Naive thymus-derived CD4-positive, alpha-beta T cell (primary cell): ENCODE measurements around the gene PISD. TPM values are rescaled to one million over a fixed set of nuclear protein-coding genes. Genes with fewer than 3 reads are reported as not detected.
"Not testable (repeated sequence)": the region's sequence is repeated elsewhere in the genome, so short reads cannot be mapped to it uniquely, and the experiment has no call there.

Experiments used
- ATAC-seq: fragments of 150-1000 bp; cut with Tn5 transposase; 2 replicates; pipeline ENCODE4 v1.10.0; 2021; ENCODE audit warnings: mild to moderate bottlenecking, moderate library complexity
- CTCF ChIA-PET: fragments of 350-600 bp; sonication (Branson Sonifier 250); formaldehyde crosslinking; loops from one replicate; lab custom pipeline; 2021; ENCODE audit warnings: antibody characterized with exemption; lab: Charles Lee
- POLR2A ChIA-PET: fragments of 350-600 bp; sonication (Branson Sonifier 250); formaldehyde crosslinking; loops from one replicate; lab custom pipeline; 2021; ENCODE audit warnings: antibody characterized with exemption, inconsistent platforms; lab: Charles Lee
- DNase-seq, 9 donors: peaks; one replicate each; pipeline versions ENCODE4 v3.0.0 to v3.0.0-alpha.2; 2020 to 2022; ENCODE audit warnings: mixed read lengths in 1 of 9
- H3K27ac ChIP-seq: one replicate; pipeline ENCODE4 v1.7.0; 2013; ENCODE audit warnings: mild to moderate bottlenecking, low read depth, low read length, moderate library complexity
- H3K27me3 ChIP-seq, 2 donors: one replicate each; pipeline ENCODE4 v1.7.0; 2013; ENCODE audit warnings: low read length in 2 of 2, mild to moderate bottlenecking in 2 of 2, moderate library complexity in 2 of 2; ENCODE audit not compliant: control insufficient read depth in 2 of 2, insufficient read depth in 2 of 2
- H3K36me3 ChIP-seq, 3 experiments: 1 replicate in 2 of 3; 2 replicates in 1 of 3; pipeline ENCODE4 v1.7.0; 2013; ENCODE audit warnings: low read length in 3 of 3, mild to moderate bottlenecking in 3 of 3, moderate library complexity in 1 of 3; ENCODE audit not compliant: insufficient read depth in 3 of 3, control insufficient read depth in 2 of 3
- H3K4me1 ChIP-seq, 2 donors: one replicate each; pipeline ENCODE4 v1.7.0; 2013; ENCODE audit warnings: low read length in 2 of 2, mild to moderate bottlenecking in 2 of 2, moderate library complexity in 1 of 2; ENCODE audit not compliant: control insufficient read depth in 2 of 2, insufficient read depth in 2 of 2
- H3K4me3 ChIP-seq: 2 replicates; pipeline ENCODE4 v1.7.0; 2013; ENCODE audit warnings: mild to moderate bottlenecking, low read length
- H3K9me3 ChIP-seq, 3 experiments: 1 replicate in 2 of 3; 2 replicates in 1 of 3; pipeline ENCODE4 v1.7.0; 2013; ENCODE audit warnings: low read length in 3 of 3; ENCODE audit not compliant: control insufficient read depth in 2 of 3
- H3K27ac Mint-ChIP-seq, 9 donors: one replicate each; pipeline ENCODE4 v1.8.0; 2020 to 2022; ENCODE audit warnings: mixed read lengths in 9 of 9, mild to moderate bottlenecking in 8 of 9, moderate library complexity in 5 of 9, inconsistent platforms in 2 of 9
- H3K27me3 Mint-ChIP-seq, 5 donors: one replicate each; pipeline ENCODE4 v1.8.0; 2021 to 2022; ENCODE audit warnings: mixed read lengths in 5 of 5, mild to moderate bottlenecking in 1 of 5
- H3K36me3 Mint-ChIP-seq, 5 donors: one replicate each; pipeline ENCODE4 v1.8.0; 2020 to 2022; ENCODE audit warnings: mixed read lengths in 5 of 5, mild to moderate bottlenecking in 3 of 5, inconsistent platforms in 1 of 5
- H3K4me1 Mint-ChIP-seq, 7 donors: one replicate each; pipeline ENCODE4 v1.8.0; 2020 to 2022; ENCODE audit warnings: mixed read lengths in 7 of 7, mild to moderate bottlenecking in 3 of 7, inconsistent platforms in 1 of 7
- H3K4me3 Mint-ChIP-seq, 10 donors: one replicate each; pipeline ENCODE4 v1.8.0; 2020 to 2022; ENCODE audit warnings: mild to moderate bottlenecking in 10 of 10, mixed read lengths in 10 of 10, moderate library complexity in 6 of 10, inconsistent platforms in 2 of 10
- H3K9me3 Mint-ChIP-seq, 11 donors: one replicate each; pipeline ENCODE4 v1.8.0; 2020 to 2022; ENCODE audit warnings: mixed read lengths in 11 of 11, mild to moderate bottlenecking in 4 of 11, inconsistent platforms in 1 of 11, moderate library complexity in 1 of 11
- intact Hi-C, 2 donors: fragments of 100-400 bp; cut with micrococcal nuclease; formaldehyde crosslinking; loops; one replicate each; pipeline ENCODE4 v1.15.1; 2023
- polyA plus RNA-seq, 2 donors: library from polyadenylated mRNA; unstranded; fragments of 300-500 nt; fragmentation: Illumina TruSeq; gene quantifications; one replicate each; pipeline ENCODE4 v1.2.3, GENCODE V29; 2021
- total RNA-seq, 6 experiments: library from RNA in 5 of 6; stranded (reverse) in 5 of 6; gene quantifications; 1 replicate in 5 of 6; 2 replicates in 1 of 6; pipeline ENCODE4 v1.2.3 and lab custom pipeline; 2021 to 2026

The PISD gene
- total RNA-seq (10 to 100 TPM; 29.7 to 47.8 (median 35.5) TPM), polyA plus RNA-seq (10 to 100 TPM; 15.3 to 18.8 TPM), total RNA-seq (lab: John Stamatoyannopoulos, UW) (33.5 reads per million, percentile 62 among the genes with 10 or more reads in this experiment)

- Mint-ChIP-seq H3K36me3 (peaks cover 0 to 4% (median 0%) of the 10 kb centered on the region in 5 donors), H3K27me3 (no peaks in the 10 kb centered on the region), H3K9me3 (no peaks in the 10 kb centered on the region), H3K4me3 (peak within 1 kb of the TSS; percentile 90 to 100 (median 98)), H3K4me1 (peaks cover 22 to 47% (median 39%) of the 10 kb centered on the region in 7 donors), H3K27ac (peak within 1 kb of the TSS; percentile 90 to 100 (median 95))
- DNase-seq (peak; percentile 93 to 98 (median 97)), ATAC-seq (peak; percentile 99)
- Histone ChIP-seq H3K27ac (peak within 1 kb of the TSS; percentile 78), H3K27me3 (no peaks in the 10 kb centered on the region), H3K4me3 (peak within 1 kb of the TSS; percentile 93), H3K36me3 (peaks cover 0 to 5% (median 0%) of the 10 kb centered on the region in 3 experiments), H3K4me1 (peaks cover 10 to 18% of the 10 kb centered on the region in 2 donors), H3K9me3 (no peaks in the 10 kb centered on the region)
- intact Hi-C loops, result loop anchor here (1.0 to 10.0 kb wide), 13 partner anchors 14 to 1895 kb away; partner anchors contain the start of genes FBXO7 (in 2 of the 2), PRR14L (in 2 of the 2), EIF4ENIF1 (in 1 of the 2) and RFPL2 (in 1 of the 2)
- POLR2A ChIA-PET, result interaction anchor here (0.6 to 3.0 kb wide), 22 partner anchors 14 to 555 kb away, joined by 3 to 30 read pairs (median 4); partner anchors contain the start of genes DEPDC5, DRG1, PIK3IP1 and SELENOM
- CTCF ChIA-PET, result interaction anchor here (0.6 to 2.0 kb wide), 5 partner anchors 9 to 554 kb away, joined by 3 to 5 read pairs (median 3); no protein-coding TSS in a partner anchor
These were observed at the start of gene PISD for GRCh38 chr22:31661851-31662667. PISD (minus strand) TSS chr22:31662215; CDS start chr22:31662208, 7 bp downstream.

- H3K4me3 ChIP-seq, H3K27me3 ChIP-seq, H3K9me3 Mint-ChIP-seq, H3K27ac ChIP-seq, H3K4me3 Mint-ChIP-seq, POLR2A ChIA-PET, DNase-seq, H3K4me1 ChIP-seq, ATAC-seq, H3K9me3 ChIP-seq, intact Hi-C loops, H3K4me1 Mint-ChIP-seq, CTCF ChIA-PET, H3K27me3 Mint-ChIP-seq: not testable (repeated sequence)
- Mint-ChIP-seq H3K27ac (peak overlapping the region in 1 of 9 donors; percentile 8), H3K36me3 (peaks cover 6 to 45% (median 26%) of the 10 kb centered on the region in 5 donors)
- H3K36me3 ChIP-seq, result peaks cover 14 to 52% (median 18%) of the 10 kb centered on the region in 3 experiments
These were observed 49.2 kb upstream of the PISD start for GRCh38 chr22:31711226-31711625.

GRCh38 chr22:31707519-31707918, 45.5 kb upstream of the PISD start:
- ATAC-seq (no peak), DNase-seq (no peak)
- Mint-ChIP-seq H3K27me3 (no peaks in the 10 kb centered on the region), H3K4me3 (no peak overlapping the region), H3K36me3 (peaks cover 4 to 29% (median 16%) of the 10 kb centered on the region in 5 donors), H3K9me3 (no peaks in the 10 kb centered on the region), H3K27ac (no peak overlapping the region), H3K4me1 (peaks cover 0 to 8% (median 0%) of the 10 kb centered on the region in 7 donors)
- Histone ChIP-seq H3K4me3 (no peak overlapping the region), H3K27me3 (no peaks in the 10 kb centered on the region), H3K9me3 (no peaks in the 10 kb centered on the region), H3K36me3 (peaks cover 7 to 46% (median 22%) of the 10 kb centered on the region in 3 experiments), H3K27ac (no peak overlapping the region), H3K4me1 (no peaks in the 10 kb centered on the region)
- ChIA-PET POLR2A (no interaction called here), CTCF (interaction anchor here (0.6 kb wide), 1 partner anchor 16 kb away, joined by 4 read pairs; no protein-coding TSS in a partner anchor)
- intact Hi-C loops, result no loop called here

- peaks cover 0 to 31% (median 0%) of the 10 kb centered on the region in 7 donors for H3K4me1 Mint-ChIP-seq
- POLR2A ChIA-PET, result interaction anchor here (1.0 kb wide), 1 partner anchor 18 kb away, joined by 5 read pairs; no protein-coding TSS in a partner anchor
- peak; percentile 40 for ATAC-seq
- Histone ChIP-seq H3K4me1 (peaks cover 0 to 4% of the 10 kb centered on the region in 2 donors), H3K27ac (no peak overlapping the region), H3K4me3 (no peak overlapping the region), H3K36me3 (peaks cover 0 to 80% (median 4%) of the 10 kb centered on the region in 3 experiments), H3K9me3 (no peaks in the 10 kb centered on the region), H3K27me3 (no peaks in the 10 kb centered on the region)
- H3K27ac Mint-ChIP-seq, result peak overlapping the region in 4 of 9 donors; percentile 8 to 57 (median 20)
- H3K27me3 Mint-ChIP-seq, result no peaks in the 10 kb centered on the region
- no peak overlapping the region for H3K4me3 Mint-ChIP-seq
- peaks cover 0 to 42% (median 19%) of the 10 kb centered on the region in 5 donors for H3K36me3 Mint-ChIP-seq
- intact Hi-C loops, result no loop called here
- CTCF ChIA-PET, result interaction anchor here (0.6 kb wide), 1 partner anchor 24 kb away, joined by 5 read pairs; no protein-coding TSS in a partner anchor
- no peak for DNase-seq
- no peaks in the 10 kb centered on the region for H3K9me3 Mint-ChIP-seq
These were observed 33.4 kb upstream of the PISD start for GRCh38 chr22:31695423-31695822.

- peaks cover 0 to 76% (median 0%) of the 10 kb centered on the region in 3 experiments for H3K36me3 ChIP-seq
- DNase-seq, H3K27ac Mint-ChIP-seq, H3K27ac ChIP-seq, H3K27me3 Mint-ChIP-seq, H3K9me3 Mint-ChIP-seq, ATAC-seq, H3K9me3 ChIP-seq, intact Hi-C loops, H3K4me3 ChIP-seq, H3K27me3 ChIP-seq, H3K4me3 Mint-ChIP-seq, H3K4me1 ChIP-seq, CTCF ChIA-PET: not testable (repeated sequence)
- Mint-ChIP-seq H3K4me1 (peaks cover 0 to 31% (median 0%) of the 10 kb centered on the region in 7 donors), H3K36me3 (peaks cover 0 to 35% (median 14%) of the 10 kb centered on the region in 5 donors)
- POLR2A ChIA-PET, result interaction anchor here (0.8 kb wide), 1 partner anchor 19 kb away, joined by 3 read pairs; no protein-coding TSS in a partner anchor
These were observed 32.0 kb upstream of the PISD start for GRCh38 chr22:31694046-31694445.

GRCh38 chr22:31692186-31692886, 30.3 kb upstream of the PISD start:
- Mint-ChIP-seq H3K27me3 (no peaks in the 10 kb centered on the region), H3K36me3 (peaks cover 0 to 40% (median 24%) of the 10 kb centered on the region in 5 donors), H3K9me3 (no peaks in the 10 kb centered on the region), H3K4me3 (peak overlapping the region in 1 of 10 donors; percentile 44), H3K27ac (peak overlapping the region in 6 of 9 donors; percentile 5 to 86 (median 74)), H3K4me1 (peaks cover 0 to 31% (median 0%) of the 10 kb centered on the region in 7 donors)
- no peaks in the 10 kb centered on the region for H3K9me3 ChIP-seq
- H3K27me3 ChIP-seq, result no peaks in the 10 kb centered on the region
- CTCF ChIA-PET, result no interaction called here
- H3K27ac ChIP-seq, result no peak overlapping the region
- H3K4me1 ChIP-seq, result peaks cover 0 to 4% of the 10 kb centered on the region in 2 donors
- DNase-seq (no peak), ATAC-seq (peak; percentile 56)
- H3K4me3 ChIP-seq, result no peak overlapping the region
- intact Hi-C loops, result loop anchor here (1.0 to 2.0 kb wide), 2 partner anchors 16 to 30 kb away; partner anchors contain the start of gene PISD (in 1 of the 2)
- POLR2A ChIA-PET, result no interaction called here
- peaks cover 0 to 68% (median 0%) of the 10 kb centered on the region in 3 experiments for H3K36me3 ChIP-seq
